SW 1271 (cell line): Measurements from ENCODE around the gene FAM120A.
"Not testable (repeated sequence)": the region's sequence is repeated elsewhere in the genome, so short reads cannot be mapped to it uniquely, and the experiment has no call there.

Experiments used
- DNase-seq, 2 experiments: peaks; one replicate each; lab custom pipeline; 2025; lab: John Stamatoyannopoulos, UW

The FAM120A gene

DNA sequence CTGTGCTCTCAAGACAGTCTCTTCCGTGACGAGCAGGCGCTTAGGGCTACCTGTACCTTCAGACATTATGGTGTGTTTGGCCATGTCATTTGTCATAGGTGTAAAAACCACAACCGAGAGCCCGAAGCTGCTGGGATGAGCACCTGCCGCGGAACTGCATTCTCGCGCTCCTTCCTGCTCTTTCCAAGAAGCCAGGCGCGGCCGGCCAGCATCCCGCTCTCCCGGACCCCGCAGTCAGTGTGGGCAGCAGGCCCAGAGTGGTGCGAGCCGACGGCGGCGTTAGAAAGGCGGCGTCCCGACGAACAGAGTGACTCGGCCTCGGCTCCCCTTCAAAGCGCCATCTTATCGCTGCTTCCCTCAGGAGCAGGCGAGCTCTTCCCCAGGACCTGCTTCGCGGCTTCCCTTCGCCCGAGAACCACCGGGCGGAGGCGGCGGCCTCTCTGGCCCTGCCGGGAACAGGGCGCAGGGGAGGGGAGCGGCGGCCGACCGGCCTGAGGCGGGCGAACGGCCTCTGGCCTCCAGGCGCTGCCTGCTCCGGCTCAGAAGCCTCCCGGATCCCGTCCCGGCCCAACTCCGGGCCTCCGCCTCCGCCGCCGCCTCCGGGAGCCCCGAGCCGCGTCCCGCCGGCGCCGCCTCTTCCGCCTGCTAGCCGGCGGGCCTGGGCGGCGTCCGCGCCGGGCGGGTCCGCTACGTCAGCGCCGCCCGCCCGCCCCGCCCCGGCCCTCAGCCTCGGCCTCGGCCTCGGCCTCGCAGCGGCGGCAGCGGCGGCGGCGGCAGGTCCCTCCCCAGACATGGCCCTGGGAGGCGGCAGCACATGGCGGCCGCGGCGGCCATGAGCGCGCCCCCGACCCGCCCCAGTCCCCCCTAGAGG lies at the start of gene FAM120A:
Gene FAM120A (plus strand): TSS at position 741 of the 871 bp plus-strand sequence. CDS start 231 bp downstream, outside the sequence.
- DNase-seq = peak; percentile 61 to 64

- DNase-seq = no peak
Measured at GRCh38 chr9:93406371-93406770, 45.1 kb upstream of the FAM120A start.

DNA sequence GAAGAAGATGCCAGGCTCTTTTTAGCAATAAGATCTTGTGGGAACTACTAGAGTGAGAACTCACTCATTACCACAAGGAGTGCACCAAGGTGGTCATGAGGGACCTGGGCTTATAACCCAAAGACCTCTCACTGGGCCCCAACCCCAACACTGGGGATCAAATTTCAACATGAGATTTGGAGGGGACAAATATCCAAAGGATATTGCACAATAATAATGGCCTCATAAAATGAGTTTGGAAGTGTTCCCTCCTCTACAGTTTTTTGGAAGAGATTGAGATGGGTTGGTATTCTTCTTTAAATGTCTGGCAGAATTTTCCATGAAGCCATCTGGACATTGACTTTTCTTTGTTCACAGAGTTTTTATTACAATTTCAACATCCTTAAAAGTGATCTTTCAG lies 38.0 kb upstream of the FAM120A start:
- no peak for DNase-seq

- DNase-seq = no peak
Measured at GRCh38 chr9:93415176-93415690, 36.3 kb upstream of the FAM120A start.

DNA sequence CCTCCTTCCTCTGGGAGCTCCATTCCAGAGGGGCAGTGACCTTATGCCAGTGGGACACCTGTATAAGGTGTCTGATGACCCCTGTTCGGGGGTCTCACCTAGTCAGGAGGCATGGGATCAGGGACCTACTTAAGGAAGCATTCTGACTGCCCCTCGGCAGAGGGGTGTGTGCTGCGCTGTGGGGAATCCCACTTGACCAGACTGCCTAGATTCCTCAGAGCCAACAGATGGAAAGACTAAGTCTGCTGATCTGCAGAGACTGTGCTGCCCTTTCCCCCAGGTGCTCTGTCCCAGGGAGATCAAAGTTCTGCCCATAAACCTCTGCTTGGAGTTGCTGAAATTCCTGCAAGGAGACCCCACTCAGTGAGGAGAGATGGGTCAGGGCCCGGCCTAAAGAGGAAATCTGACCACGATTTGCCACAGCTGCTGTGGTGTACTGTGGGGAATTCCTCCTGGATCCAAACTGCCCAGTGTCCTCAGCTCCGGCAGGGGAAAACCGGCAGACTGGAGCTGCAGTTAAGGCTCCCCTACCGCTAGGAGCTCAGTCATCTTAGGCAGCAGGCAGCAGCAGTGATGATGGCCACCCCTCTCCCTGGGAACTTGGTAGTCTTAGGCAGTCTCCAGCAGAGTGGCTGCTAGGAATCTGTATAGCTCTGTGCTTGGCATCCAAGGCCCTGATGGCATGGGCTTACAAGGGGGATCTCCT lies 34.8 kb upstream of the FAM120A start:
- no peak for DNase-seq

- DNase-seq = no peak
Measured at GRCh38 chr9:93417538-93417937, 33.9 kb upstream of the FAM120A start.

- DNase-seq = no peak
Measured at GRCh38 chr9:93419023-93419422, 32.5 kb upstream of the FAM120A start.

- no peak for DNase-seq
Measured at GRCh38 chr9:93422977-93423616, 28.4 kb upstream of the FAM120A start.

DNA sequence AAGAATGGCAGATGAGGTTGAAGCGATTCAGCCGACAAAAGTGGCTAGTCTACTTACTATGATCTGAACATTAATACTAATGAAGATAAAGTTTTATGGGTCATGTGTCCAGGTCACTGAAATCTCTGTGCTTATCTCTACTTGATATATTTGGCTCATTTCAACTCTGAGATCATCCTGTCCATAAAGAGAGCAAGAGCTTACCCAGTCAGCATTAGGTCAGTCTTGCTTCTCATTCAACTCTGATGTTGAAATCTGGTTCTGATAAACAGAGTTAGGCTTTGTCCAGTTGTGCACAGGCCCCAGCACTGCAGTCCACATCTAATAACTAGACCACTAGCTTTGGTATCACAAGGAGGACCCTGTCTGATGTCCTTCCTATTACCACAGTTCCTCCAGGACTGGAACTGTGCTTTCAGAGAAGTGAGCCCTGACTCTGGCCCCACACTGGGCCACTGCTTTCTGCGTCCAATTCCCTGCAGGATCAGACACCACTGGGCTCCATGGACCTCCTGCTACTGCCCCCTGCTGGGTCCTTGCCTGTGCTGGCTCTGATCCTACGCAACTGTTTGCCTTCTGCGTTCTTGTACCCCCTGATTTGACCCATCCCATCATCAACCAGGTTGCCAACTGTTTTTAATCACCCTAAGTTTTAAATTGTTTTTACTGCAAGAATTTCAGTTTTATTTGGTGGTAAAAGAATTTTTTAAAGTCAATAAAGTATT lies 23.7 kb upstream of the FAM120A start:
- DNase-seq = no peak

DNA sequence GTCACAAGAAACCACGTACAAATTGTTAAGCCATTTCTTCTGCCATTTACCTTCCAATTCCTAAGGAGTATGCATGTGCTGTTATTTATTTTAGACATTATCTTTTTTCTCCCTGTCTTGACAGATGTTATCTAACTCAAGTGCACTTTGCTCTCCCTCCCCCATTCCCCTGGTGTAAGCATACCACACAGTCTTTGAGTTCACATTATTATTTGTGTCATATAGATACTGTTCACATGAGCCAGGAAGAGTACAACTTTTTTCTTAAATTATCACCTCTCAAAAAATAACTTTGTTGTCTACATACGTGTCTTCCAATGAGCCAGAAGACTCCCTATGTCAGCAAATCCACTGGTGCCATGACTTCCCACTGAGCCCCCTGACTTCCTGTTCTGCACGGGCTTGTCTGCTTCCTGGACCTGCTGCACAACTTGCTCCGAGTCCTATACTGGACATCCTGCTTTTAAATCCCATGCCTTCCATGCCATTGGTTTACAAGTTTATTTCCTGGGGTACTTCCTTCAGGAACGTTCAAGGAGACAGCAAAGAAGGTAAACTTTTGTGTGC lies 19.9 kb upstream of the FAM120A start:
- DNase-seq = no peak

- no peak for DNase-seq
Measured at GRCh38 chr9:93432964-93433363, 18.5 kb upstream of the FAM120A start.

GRCh38 chr9:93434056-93434455 lies 17.4 kb upstream of the FAM120A start:
- DNase-seq = no peak

DNA sequence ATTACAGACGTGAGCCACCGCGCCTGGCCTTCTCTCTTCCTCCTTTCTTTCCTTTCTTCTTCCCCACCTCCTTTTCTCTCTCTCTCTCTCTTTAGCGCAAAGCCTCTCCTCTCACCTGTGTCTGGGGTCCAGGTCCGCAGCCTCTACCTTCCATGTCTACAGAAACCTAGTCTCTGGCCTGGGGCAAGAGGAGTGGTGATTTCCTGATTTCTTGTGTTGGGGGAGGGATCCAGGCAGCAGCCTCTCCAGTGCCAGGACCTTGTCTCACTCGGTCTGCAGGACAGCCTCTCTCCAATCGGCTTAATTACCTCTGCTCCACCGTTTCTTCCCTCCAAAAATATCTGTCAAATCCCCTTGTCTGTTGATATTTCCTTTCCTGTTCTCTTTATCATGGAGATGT lies 16.1 kb upstream of the FAM120A start:
- no peak for DNase-seq

- no peak for DNase-seq
Measured at GRCh38 chr9:93436218-93436617, 15.3 kb upstream of the FAM120A start.

- no peak for DNase-seq
Measured at GRCh38 chr9:93436655-93437407, 14.7 kb upstream of the FAM120A start.

- no peak for DNase-seq
Measured at GRCh38 chr9:93437996-93438395, 13.5 kb upstream of the FAM120A start.

- not testable (repeated sequence) for DNase-seq
Measured at GRCh38 chr9:93439301-93439700, 12.2 kb upstream of the FAM120A start.

DNA sequence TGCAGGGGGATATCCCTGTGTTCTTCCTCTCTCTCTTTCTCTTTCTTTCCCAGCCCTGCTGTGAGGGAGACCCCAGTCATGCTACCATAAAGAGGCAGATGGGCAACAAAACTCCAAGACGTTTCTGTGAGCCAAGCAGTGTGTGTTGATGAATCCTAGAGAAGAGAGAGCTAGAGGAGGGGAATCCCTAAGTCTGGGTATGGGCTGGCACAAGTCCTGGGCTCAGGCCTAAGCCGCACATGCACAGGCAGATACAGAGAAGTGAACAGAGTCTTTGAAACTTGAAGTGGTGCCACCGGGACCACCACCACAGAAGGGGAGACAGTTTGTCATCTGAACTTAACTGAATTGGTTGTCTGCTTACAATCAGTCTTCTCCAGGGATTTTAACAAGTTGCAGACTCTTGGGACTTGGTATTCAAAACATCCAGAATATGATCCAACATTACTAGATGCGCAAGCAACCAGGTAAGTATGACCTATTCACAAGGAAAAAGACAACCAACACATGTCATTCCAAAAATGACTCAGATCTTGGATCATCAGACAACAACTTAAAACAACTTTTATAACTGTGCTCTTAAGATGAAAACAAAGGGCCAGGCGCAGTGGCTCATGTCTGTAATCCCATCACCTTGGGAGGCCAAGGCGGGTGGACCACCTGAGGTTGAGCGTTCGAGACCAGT lies 10.4 kb upstream of the FAM120A start:
- DNase-seq = no peak

- DNase-seq = no peak
Measured at GRCh38 chr9:93446073-93446472, 5.4 kb upstream of the FAM120A start.

DNA sequence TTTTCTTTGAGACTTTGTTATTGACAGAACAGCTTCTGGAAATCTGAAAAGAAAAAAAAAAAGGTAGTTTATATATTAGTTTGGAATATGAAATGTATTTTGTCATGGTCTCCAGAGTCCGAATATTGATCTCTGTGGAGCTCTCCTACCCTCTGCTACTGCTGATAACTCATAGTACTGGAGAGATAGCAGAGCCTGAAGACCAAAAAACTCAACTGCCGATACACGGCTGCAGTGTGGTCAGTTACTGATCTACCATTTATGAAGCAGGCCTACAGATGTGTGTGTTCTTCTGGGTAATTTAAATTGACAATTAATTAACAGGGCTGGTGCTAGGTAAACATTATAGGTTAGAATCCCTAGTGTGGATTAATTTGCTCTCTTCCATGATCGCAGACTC lies 3.8 kb upstream of the FAM120A start:
- no peak for DNase-seq
